ENCODE data around the gene CETP.

GRCh38 chr16:56936491-56936890 lies 25.3 kb upstream of the CETP start:
- TF ChIP-seq CTCF (IDR thresholded peaks at IDR 0.05), result no peak
- TF ChIP-seq POLR2A (IDR thresholded peaks at IDR 0.05), result no peak

All from esophagus squamous epithelium (tissue), 4 donors.